Choroid plexus epithelial cell (primary cell): ENCODE data around the gene C17orf78.
"Not testable (repeated sequence)": the region's sequence is repeated elsewhere in the genome, so short reads cannot be mapped to it uniquely, and the experiment has no call there.

Experiments
- DNase-seq: peaks from one replicate; pipeline ENCODE4 v3.0.0-alpha.2; 2010; ENCODE audit warnings: low read depth
- H3K4me3 ChIP-seq: 2 replicates; pipeline ENCODE4 v1.5.1; 2011; ENCODE audit warnings: low read depth, mild to moderate bottlenecking, control low read depth, low read length, moderate library complexity
- CTCF ChIP-seq: conservative IDR thresholded peaks from 2 replicates; pipeline ENCODE4 v1.5.1; 2011; ENCODE audit warnings: low read depth, mild to moderate bottlenecking, control low read depth, inconsistent platforms, low read length, moderate library complexity

C17orf78 gene

GRCh38 chr17:37425268-37425667 lies 49.5 kb downstream of the C17orf78 start:
- no peak overlapping the region for H3K4me3 ChIP-seq
- DNase-seq: no peak
- TF ChIP-seq CTCF: no peak

DNA sequence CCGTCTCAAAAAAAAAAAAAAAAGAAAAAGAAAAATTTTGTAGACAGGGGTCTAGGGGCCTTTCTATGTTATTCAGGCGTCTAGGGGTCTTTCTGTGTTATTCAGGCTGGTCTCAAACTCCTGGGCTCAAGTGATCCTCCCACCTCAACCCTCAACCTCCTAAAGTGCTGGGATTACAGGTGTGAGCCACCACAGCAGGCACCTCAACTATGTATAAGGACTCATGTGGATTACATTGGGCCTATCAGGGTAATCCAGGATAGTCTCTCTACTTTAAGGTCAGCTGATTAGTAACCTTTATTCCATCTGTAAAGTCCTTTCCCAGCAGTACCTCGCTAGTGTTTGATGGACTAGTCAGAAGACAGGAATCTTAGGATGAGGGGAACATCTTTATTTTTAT lies 53.3 kb downstream of the C17orf78 start:
- H3K4me3 ChIP-seq: no peak overlapping the region
- no peak for DNase-seq
- no peak for TF ChIP-seq CTCF

DNA sequence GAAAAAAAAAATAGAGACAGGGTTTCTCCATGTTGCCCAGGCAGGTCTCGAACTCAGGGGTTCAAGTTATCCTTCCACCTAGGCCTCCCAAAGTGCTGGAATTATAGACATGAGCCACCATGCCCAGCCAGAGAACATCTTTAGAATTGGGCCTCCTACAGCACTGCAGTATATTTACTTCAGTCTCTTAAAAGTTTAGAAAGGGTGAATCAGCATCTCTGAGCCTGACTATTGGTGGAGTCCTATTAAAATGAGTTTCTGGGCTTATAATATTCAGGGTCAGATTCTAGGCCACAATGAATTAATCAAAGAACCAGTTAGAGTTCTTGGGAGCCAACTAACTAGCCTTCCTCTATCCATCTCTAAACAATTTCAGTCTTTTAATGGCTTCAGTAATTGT lies 53.7 kb downstream of the C17orf78 start:
- no peak overlapping the region for H3K4me3 ChIP-seq
- no peak for DNase-seq
- no peak for TF ChIP-seq CTCF

- H3K4me3 ChIP-seq: no peak overlapping the region
- TF ChIP-seq CTCF: no peak
- peak; percentile 50 for DNase-seq
Measured at GRCh38 chr17:37430051-37430627, 54.4 kb downstream of the C17orf78 start.

DNA sequence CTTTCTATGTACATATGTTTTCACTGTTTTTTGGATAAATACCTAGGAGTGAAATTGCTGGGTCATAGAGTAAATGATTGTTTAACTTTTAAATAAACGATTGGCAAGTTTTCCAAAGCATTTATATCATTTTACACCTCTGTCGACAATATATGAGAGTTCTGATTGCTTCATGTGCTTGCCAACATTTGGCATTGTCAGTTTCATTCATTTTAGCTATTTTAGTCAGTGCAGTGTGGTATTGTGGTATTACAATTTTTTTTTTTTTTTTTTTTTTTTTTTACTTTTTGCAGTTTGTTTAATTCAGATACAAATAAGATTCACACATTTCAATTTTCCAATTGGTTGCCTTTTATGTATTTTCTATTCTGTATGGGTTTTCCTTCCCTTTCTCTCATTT lies 56.9 kb downstream of the C17orf78 start:
- H3K4me3 ChIP-seq: no peak overlapping the region
- DNase-seq: no peak
- TF ChIP-seq CTCF: no peak

- no peak for DNase-seq
- TF ChIP-seq CTCF: peak; percentile 38
- no peak overlapping the region for H3K4me3 ChIP-seq
Measured at GRCh38 chr17:37438141-37438540, 62.4 kb downstream of the C17orf78 start.

DNA sequence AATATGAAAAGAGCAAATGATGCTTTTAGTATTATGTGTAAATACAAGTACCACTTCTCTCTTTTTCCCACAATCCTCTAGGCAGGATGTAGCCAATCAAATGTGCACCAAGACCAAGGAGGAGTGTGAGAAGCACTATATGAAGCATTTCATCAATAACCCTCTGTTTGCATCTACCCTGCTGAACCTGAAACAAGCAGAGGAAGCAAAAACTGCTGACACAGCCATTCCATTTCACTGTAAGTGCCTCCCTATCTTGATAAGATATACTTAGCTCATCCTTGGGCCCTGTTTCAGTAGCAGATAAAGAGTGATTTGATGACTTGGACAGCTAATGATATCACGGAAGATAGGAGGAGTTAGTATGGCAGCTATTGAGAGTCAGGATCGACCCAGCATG lies 64.6 kb downstream of the C17orf78 start:
- no peak for DNase-seq
- TF ChIP-seq CTCF: no peak
- no peak overlapping the region for H3K4me3 ChIP-seq

DNA sequence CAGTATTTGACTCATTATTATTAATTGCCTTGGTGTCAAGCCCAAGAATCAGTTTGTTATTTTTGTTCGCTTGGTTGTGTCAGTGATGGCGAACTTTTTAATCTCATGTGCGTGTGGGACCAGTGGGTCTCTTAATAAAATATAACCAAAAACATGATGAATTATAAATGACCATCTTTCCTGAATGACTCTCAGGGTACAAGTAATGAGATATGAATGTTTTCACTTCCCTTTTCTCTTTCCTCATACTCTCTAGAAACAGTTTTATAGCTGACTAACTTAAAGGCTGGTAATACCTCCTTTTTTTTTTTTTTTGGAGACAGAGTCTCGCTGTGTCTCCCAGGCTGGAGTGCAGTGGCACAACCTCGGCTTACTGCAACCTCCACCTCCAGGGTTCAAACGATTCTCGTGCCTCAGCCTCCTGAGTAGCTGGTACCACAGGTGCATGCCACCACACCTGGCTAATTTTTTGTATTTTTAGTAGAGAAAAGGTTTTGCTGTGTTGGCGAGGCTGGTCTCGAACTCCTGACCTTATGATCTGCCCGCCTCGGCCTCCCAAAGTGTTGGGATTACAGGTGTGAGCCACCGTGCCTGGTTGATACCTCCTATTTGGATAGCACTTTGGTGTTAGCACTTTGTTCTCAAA lies 65.7 kb downstream of the C17orf78 start:
- not testable (repeated sequence) for DNase-seq, H3K4me3 ChIP-seq
